Measurements from ENCODE around the gene PLPPR3.

The PLPPR3 gene, protein sequence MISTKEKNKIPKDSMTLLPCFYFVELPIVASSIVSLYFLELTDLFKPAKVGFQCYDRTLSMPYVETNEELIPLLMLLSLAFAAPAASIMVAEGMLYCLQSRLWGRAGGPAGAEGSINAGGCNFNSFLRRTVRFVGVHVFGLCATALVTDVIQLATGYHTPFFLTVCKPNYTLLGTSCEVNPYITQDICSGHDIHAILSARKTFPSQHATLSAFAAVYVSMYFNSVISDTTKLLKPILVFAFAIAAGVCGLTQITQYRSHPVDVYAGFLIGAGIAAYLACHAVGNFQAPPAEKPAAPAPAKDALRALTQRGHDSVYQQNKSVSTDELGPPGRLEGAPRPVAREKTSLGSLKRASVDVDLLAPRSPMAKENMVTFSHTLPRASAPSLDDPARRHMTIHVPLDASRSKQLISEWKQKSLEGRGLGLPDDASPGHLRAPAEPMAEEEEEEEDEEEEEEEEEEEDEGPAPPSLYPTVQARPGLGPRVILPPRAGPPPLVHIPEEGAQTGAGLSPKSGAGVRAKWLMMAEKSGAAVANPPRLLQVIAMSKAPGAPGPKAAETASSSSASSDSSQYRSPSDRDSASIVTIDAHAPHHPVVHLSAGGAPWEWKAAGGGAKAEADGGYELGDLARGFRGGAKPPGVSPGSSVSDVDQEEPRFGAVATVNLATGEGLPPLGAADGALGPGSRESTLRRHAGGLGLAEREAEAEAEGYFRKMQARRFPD

DNA sequence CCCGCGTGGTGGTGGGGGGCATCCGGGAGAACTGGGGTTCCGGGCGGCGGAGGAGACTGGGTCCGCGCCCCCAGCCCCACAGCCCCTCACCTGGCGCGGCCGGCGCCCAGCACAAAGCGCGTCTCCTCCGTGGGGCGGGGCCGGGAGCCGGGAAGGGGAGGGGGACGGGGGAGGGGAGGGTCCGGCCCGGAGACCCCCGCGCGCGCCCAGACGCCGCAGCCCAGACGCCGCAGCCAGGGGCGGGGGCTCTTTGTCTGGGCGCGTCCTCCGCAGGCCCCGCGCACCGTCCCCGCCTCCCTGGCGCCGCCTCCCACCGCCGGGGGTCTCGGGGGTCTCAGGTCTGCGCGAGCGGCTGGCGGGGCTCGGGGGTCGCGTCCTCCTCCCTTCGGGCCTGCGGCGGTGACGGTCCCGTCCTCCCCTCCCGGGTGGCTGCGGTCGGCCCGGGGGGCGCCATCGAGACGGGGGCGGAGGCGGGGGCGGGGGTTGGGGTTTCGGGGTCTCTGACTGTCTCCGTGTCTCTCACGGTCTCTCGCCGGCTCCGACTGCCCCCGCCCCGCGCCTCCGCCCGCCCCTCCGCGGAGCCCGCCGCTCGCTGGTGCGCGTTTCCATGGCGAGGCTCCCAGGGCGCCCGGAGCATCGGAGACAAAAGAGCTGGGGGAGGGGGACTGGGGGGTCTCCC lies at the start of gene PLPPR3:
PLPPR3 (minus strand) TSS at position 131 of the 679 bp plus-strand sequence. CDS start 396 bp downstream, outside the sequence.
- no peak for DNase-seq

DNA sequence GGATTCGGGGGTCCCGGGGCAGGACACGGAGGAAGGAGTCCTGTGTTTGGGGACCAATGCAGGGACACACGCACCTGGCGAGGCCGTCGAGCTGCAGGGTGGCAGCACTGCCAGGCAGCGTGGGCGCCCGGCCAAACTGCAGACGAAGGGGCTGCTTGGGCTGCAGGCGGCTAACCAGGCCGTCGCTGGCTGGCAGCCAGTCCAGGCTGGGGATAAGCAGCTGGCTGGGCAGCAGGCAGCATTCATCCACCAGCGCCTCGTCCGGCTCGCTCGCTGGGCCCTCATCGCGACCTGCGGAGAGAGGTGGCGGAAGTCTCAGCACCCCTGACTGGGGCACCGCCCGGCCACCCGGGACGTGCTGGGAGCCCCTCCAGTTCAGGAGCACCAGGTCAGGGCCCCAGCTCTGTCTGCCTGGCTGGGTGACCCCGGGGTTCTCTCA lies 49.2 kb upstream of the PLPPR3 start:
- no peak for DNase-seq

DNA sequence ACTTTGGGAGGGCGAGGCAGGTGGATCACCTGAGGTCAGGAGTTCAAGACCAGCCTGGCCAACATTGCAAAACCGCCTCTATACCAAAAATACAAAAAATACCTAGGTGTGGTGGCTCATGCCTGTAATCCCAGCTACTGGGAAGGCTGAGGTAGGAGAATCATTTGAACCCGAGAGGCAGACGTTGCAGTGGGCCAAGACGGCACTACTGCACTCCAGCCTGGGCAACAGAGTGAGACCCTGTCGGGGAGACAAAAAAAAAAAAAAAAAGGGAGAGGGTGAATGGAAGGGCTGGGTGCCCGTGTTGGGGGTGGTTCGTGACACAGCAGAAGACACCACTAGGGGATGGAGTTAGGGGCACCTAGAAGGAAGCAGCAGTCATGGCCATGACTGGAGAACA lies 48.6 kb upstream of the PLPPR3 start:
- no peak for DNase-seq

DNA sequence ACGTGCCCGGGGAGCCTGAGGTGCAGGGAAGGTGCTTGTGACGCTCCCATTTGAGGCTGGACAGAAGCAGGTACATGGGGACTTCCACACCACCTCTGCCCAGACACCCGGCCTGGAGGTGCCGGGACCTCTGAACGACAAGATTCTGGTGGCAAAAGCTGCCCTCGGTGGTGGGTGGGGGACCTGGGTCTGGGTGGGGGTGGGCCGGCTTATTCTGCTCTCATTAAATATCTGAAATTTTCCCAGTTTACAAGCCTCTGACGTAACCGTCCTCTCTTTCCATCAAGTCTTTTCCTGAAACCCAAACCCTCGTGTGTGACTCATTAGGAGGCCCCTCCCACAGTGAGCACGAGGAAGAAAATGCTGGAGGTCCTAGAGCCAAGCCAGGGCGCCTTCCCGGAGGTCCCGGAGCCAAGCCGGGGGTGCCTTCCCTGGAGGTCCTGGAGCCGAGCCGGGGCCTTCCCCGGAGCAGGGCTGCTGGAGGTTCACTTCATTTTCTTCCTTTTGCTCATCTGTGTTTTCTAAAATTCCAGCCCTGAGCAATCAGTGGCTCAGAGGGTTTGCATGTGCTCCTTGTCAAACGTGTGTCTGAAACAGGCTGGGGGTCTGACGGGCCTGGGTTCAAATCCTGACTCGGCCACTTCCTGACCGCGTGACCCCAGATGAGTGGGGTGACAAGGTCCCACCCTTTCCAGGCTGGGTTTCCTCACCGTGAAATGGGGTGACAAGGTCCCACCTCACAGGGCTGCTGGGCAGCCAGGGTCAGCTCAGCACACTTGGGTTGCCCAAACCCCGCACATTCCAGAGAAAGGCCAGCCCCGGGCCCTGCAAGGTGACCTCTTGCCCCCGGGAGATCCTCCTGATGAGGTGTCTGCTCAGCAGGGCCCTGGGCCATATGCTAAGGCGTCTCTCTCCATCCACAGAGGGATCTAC lies 47.8 kb upstream of the PLPPR3 start:
- DNase-seq, result no peak

DNA sequence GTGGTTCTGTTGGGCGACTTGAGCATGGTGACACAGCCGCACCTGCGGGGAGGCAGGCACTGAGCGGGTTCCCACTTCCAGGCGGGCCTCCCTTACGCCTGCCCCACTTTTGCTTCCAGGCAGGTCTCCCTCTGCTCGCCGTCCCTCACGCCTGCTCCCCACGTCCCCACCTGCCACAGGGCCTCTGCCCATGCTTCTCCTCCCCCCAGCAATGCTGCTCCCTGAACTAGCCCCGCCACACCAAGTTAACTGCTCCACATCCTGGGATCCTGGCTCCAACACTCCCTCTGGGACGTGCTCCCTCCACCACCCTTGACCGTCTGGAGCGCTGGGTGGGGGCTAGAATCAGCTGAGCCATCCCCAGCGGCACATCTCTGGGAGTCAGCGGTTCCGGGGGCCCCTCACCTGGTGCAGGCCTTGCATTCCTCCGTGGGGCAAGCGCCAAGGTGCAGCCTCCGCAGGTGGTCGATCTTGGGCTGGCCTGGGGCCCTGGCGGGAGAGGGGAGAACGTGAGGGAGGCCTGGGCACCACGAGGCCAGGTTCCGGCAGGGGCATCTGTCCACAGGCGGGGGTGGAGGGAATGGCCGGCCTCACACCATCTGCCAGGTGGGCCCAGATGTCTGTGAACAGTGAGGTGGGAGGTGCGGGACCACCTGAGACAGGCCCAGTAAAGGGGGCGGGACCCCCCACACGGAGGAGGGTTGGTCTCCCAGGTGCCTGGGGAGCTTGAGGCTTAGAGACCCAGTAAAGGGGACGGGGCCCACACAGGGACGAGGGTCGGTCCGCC lies 46.9 kb upstream of the PLPPR3 start:
- DNase-seq, result no peak

DNA sequence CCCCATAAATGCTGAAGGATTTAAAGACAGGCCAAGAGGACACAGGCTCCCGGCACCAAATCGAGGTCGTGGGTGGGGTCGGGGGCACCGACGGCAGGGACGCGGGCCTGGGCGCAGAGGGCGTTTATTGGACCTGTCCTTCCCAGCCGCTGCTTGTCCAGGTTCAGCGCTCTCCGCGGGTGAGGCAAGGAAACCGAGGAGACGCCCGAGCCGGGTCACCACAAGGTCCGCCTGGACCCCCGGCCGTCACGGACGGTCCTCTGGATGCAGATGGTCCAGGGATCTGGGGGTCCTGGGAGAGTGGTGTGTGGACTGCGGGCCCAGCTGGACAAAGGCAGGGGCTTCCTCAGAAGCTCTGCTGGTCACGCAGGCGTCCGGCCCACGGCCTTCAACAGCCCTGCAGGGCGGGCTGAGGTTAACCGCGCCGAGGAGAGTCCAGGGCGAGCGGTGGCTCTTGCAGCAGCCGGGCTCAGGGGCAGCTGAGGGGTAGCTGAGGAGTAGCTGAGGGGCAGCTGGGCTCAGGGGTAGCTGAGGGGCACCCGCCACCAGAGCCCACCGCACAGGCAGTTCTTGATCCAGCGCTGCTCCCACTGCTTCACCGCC lies 46.2 kb upstream of the PLPPR3 start:
- DNase-seq, result no peak

DNA sequence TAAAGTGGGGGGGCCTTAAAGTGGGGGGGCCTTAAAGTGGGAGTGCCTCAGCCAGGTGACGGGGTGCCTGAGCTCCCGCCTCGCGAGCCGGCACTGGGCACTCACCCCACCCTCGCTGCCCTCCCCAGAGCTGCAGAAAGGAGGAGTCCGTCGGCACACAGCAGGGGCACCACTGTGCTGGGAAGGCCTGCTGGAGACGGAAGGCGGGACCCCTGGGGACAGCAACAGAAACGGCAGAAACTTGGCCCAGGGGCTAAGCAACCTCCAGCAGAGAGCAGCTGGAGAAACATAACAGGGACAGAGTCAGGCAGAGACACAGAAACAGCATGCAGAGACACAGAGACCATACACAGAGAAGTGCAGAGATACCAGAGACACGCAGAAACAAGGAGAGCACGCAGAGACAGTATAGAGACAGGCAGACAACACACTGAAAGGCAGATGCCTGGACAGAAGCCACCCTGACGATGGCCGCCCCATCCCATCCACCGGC lies 45.6 kb upstream of the PLPPR3 start:
- no peak for DNase-seq

DNA sequence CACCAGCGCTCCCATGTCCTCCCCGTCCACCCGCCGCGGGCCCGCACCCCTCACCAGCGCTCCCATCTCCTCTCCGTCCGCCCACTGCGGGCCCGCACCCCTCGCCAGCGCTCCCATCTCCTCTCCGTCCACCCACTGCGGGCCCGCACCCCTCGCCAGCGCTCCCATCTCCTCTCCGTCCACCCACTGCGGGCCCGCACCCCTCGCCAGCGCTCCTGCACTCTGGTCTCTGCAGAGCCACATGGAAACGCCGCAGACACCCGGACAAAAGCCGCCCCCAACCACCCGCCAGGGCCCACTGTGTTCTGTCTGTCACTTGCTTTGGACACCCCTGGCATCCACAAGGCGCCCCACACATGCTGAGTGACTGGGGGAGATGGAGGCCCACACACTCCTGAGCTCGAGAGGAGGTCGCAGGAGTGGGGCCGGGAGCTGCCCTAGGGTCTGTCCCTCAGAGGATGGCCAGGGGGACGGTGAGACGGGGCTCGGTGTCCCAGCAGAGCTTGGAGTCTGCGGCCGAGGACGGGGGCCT lies 45.1 kb upstream of the PLPPR3 start:
- DNase-seq, result no peak

DNA sequence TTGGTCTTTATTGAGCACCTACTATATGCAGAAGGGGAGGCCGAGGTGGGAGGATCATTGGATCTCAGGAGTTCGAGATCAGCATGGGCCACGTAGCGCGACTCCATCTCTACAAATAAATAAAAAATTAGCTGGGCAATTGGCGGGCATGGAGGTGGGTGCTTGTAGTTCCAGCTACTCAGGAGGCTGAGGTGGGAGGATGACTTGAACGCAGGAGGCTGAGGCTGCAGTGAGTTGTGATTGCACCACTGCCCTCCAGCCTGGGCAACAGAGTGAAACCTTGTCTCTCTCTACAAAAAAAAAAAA lies 41.5 kb upstream of the PLPPR3 start:
- DNase-seq, result no peak

DNA sequence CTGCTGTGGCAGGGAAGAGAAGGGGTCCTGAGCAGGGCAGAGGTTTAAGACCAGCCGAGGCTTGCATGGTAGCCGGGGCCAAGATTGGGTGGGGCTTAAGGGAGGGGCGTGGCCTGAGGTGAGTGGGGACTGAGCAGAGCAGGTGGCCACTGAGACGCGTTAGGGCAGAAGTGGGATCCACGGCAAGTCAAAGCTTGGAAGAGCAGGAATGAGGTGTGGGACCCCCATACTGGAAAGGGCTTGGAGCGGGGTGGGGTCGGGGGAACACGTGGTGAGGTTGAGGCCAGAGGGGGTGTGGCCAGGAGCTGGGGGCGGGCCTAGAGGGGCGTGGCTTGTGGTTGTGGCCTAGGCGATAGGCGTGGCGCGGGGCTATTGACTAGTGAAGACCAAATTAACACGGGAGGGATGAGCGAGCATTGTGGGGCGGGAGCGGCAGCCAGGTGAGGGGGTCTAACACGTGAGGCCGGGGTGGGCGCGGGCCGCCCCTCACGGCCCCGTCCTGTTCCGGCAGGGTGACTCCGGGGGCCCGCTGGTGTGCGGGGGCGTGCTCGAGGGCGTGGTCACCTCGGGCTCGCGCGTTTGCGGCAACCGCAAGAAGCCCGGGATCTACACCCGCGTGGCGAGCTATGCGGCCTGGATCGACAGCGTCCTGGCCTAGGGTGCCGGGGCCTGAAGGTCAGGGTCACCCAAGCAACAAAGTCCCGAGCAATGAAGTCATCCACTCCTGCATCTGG lies 41.0 kb upstream of the PLPPR3 start:
- DNase-seq, result peak; percentile 46 to 83 (median 74)

DNA sequence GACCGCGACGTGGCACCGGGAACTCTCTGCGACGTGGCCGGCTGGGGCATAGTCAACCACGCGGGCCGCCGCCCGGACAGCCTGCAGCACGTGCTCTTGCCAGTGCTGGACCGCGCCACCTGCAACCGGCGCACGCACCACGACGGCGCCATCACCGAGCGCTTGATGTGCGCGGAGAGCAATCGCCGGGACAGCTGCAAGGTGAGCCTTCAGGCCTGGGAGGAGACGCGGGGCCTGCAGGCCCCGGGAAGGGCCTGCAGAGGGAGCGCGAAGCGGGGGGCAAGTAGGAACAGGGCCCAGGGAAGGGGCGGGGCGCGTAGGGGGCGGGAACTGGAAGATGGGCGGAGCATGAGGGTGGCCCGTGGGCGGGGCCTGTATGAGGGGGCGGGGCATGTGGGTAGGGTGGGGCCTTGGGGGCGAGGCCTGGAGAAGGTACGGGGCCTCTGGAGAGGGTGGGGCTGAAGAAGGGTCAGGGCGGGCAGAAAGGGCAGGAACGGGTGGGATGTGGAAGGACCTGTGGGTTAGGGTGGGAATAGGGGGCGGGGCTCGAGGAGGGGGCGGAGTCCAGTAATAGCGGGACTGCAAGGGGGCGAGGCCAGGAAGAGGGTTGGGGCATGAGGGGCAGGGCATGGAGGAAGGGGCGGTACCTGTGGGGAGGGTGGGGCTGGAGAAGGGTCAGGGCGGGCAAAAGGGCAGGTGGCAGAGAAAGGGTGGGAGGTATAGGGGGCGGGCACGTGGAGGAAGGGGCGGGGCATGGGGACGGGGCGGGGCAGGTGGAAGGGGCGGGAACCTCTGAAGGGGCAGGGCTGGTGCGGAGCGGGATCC lies 40.2 kb upstream of the PLPPR3 start:
- peak; percentile 13 to 77 (median 69) for DNase-seq

DNA sequence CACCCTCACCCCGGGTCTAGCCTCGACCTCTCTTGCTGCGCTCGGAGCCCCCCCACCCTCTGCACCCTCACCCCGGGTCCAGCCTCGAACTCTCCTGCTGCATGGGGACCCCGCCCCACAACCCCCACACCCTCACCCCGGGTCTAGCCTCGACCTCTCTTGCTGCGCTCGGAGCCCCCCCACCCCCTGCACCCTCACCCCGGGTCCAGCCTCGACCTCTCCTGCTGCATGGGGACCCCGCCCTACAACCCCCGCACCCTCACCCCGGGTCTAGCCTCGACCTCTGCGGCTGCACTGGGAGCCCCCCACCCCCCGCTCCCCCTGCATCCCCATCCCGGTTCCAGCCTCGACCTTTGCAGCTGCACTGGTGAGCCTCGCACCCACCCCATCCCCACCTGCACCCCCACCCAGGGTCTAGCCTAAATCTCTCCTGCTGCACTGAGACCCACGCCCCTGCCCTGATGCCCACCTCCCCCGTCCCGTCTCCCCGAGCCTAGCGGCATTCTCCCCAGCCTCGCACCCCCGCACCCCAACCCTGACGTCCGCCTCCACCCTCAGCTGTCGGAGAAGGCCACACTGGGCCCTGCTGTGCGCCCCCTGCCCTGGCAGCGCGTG lies 39.5 kb upstream of the PLPPR3 start:
- DNase-seq, result no peak

DNA sequence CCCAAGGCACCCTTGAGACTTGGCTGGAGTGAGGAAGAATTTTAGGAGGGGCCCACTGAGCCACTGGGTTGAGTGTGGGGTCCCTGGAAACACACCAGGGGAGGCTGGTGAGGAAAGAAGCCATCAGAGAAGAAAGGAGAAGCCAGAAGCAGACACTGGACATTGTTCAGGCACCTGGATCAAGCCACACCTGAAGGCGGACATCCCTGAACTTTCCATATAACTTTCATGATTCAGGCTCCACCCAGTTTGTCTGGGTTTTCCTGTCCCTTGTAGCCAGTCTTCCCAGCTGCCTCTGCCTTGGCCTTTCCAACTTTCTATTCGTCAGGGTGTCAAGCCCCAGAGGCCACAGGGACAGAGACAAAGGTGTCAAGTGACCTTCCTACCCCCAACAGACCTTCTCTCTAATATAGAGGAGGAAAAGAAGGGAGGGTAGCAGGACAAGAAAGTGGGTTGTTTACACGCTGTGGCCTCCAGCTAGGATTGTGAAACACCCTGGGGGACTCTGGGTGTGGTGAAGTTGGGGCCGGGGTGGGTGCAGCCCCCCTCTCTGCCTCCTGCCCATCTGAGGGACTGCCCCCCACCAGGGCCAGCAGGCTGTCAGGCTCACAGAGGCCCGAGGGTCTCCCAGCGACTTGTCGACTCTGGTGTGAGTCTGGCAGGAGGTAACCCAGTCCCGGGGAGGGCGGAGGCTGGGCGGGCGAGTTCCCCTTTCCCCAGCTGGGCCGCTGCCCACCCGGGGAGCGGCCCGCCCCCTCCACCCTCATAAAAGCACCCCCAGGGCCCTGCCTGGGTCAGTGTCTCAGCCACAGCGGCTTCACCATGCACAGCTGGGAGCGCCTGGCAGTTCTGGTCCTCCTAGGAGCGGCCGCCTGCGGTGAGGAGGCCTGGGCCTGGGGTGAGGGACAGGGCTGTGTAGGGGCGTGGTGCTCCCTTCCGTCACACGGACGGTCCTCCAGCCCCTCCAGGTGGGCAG lies 37.4 kb upstream of the PLPPR3 start, which contains the start of gene CFD:
CFD (plus strand) TSS at position 797 of the 976 bp plus-strand sequence; CDS start at position 823, 26 bp downstream.
- no peak for DNase-seq

DNA sequence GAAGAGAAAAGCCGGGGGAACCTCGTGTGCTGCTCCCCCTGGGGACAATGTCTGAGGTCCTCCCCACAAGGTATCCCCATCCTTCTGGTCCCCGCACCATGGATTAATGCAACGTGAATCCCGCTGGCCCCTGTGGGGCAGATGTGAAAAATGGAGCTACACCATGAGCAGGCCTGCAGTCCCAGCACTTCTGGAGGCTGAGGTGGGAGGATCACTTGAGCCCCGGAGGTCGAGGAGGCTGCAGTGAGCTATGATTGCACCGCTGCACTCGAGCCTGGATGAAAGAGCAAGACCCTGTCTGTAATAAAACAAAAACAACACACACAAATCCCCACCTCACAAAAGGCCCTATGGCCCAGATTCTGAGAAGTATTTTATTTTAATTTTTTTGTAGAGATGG lies 36.5 kb upstream of the PLPPR3 start:
- no peak for DNase-seq

DNA sequence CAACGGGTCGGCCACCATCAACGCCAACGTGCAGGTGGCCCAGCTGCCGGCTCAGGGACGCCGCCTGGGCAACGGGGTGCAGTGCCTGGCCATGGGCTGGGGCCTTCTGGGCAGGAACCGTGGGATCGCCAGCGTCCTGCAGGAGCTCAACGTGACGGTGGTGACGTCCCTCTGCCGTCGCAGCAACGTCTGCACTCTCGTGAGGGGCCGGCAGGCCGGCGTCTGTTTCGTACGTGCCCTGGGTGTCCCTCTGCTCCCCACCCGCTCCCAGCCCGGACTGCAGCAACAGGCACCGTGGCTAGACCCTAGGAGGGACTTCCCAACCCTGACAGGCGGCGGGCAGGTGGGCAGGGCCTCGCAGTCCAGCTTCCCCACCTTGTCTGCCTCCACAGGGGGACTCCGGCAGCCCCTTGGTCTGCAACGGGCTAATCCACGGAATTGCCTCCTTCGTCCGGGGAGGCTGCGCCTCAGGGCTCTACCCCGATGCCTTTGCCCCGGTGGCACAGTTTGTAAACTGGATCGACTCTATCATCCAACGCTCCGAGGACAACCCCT lies 33.9 kb upstream of the PLPPR3 start:
- no peak for DNase-seq

DNA sequence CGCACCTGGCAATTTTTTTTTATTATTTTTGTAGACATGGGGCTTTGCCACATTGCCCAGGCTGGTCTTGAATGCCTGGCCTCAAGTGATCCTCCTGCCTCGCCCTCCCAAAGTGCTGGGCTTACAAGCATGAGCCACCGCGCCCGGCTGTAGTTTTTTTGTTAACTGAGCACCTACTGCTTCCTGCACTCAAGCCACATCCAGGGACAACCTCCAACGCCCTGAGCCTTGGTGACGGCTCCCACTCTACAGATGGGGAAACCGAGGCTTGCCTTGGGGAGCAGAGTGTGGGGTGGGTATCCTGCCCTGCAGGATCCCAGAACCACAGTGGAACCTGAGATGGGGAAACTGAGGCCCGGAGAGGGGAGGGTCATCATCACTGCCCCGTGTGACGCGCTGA lies 33.4 kb upstream of the PLPPR3 start:
- no peak for DNase-seq

DNA sequence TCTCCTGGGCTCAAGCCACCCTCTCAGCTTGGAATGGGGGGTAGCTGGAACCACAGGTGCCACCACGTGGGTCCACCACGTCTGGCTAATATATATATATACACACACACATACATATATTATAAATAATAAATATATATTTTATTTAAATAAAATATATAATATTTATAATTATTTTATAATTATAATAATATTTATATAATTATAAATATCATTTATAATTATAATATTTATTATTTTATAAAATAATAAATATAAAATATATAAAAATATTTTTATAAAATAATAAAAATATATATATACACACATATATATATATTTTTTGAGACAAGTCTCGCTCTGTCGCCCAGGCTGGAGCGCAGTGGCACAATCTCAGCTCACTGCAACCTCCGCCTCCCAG lies 32.8 kb upstream of the PLPPR3 start:
- no peak for DNase-seq
